GM12874 (cell line): ENCODE measurements around the gene SMYD1.

Source experiments
- CTCF ChIP-seq: IDR thresholded peaks from 2 replicates; pipeline ENCODE4 v1.5.1; 2011; ENCODE audit warnings: low read depth, mild to moderate bottlenecking, control low read depth, low read length, moderate library complexity; ENCODE audit not compliant: insufficient read depth

Gene SMYD1

GRCh38 chr2:88032070-88032702 is 35.4 kb upstream of the SMYD1 start:
- TF ChIP-seq CTCF: no peak

GRCh38 chr2:88036182-88036581 is 31.4 kb upstream of the SMYD1 start:
- TF ChIP-seq CTCF: no peak

- no peak for TF ChIP-seq CTCF
These were observed 31.0 kb upstream of the SMYD1 start for GRCh38 chr2:88036606-88037005.

- TF ChIP-seq CTCF: no peak
These were observed 29.1 kb upstream of the SMYD1 start for GRCh38 chr2:88038263-88039105.

GRCh38 chr2:88042476-88042875 is 25.1 kb upstream of the SMYD1 start:
- no peak for TF ChIP-seq CTCF

GRCh38 chr2:88048541-88048940 is 19.1 kb upstream of the SMYD1 start:
- no peak for TF ChIP-seq CTCF

GRCh38 chr2:88049622-88050021 is 18.0 kb upstream of the SMYD1 start:
- TF ChIP-seq CTCF: no peak
